GM12873 (cell line): ENCODE data around the gene GTF2IRD1.

ENCODE experiments used
- CTCF ChIP-seq: IDR thresholded peaks from 2 replicates; pipeline ENCODE4 v1.5.1; 2012; ENCODE audit warnings: low read depth, mild to moderate bottlenecking, moderate library complexity, low read length, control low read depth; ENCODE audit not compliant: insufficient read depth; ENCODE audit errors: missing control alignments

Gene GTF2IRD1

GRCh38 chr7:74449144-74449543, 4.6 kb upstream of the GTF2IRD1 start:
- TF ChIP-seq CTCF: no peak

- peak; percentile 97 for TF ChIP-seq CTCF
Observed at GRCh38 chr7:74449809-74450397, 3.8 kb upstream of the GTF2IRD1 start.

GRCh38 chr7:74452748-74453321, 871 bp upstream of the GTF2IRD1 start:
- TF ChIP-seq CTCF: no peak

- no peak for TF ChIP-seq CTCF
Observed at GRCh38 chr7:74454021-74454924, 567 bp downstream of the GTF2IRD1 start.

GRCh38 chr7:74454925-74455288, 1.2 kb downstream of the GTF2IRD1 start:
- TF ChIP-seq CTCF: no peak

GRCh38 chr7:74455291-74455804, 1.6 kb downstream of the GTF2IRD1 start:
- no peak for TF ChIP-seq CTCF

- no peak for TF ChIP-seq CTCF
Observed at GRCh38 chr7:74455928-74456327, 2.2 kb downstream of the GTF2IRD1 start.
